Parathyroid adenoma (tissue), 2 donors: ENCODE measurements around the gene RASGEF1C.

Experiments
- H2AFZ ChIP-seq: fragments of 300-600 bp; sonication (generic); one replicate; pipeline ENCODE4 v1.7.0; 2017; ENCODE audit warnings: antibody characterized with exemption, mild to moderate bottlenecking
- H3K27ac ChIP-seq: fragments of 300-600 bp; sonication (generic); one replicate; pipeline ENCODE4 v1.7.0; 2017
- H3K27me3 ChIP-seq: fragments of 300-600 bp; sonication (generic); one replicate; pipeline ENCODE4 v1.7.0; 2017; ENCODE audit warnings: low read length; ENCODE audit not compliant: control insufficient read depth, insufficient read depth
- H3K36me3 ChIP-seq: fragments of 300-600 bp; sonication (generic); one replicate; pipeline ENCODE4 v1.7.0; 2017; ENCODE audit warnings: low read length; ENCODE audit not compliant: control insufficient read depth, insufficient read depth
- H3K4me1 ChIP-seq: fragments of 300-600 bp; sonication (generic); one replicate; pipeline ENCODE4 v1.7.0; 2017; ENCODE audit warnings: control low read depth
- H3K4me2 ChIP-seq: fragments of 300-600 bp; sonication (generic); one replicate; pipeline ENCODE4 v1.7.0; 2017; ENCODE audit warnings: low read length
- H3K4me3 ChIP-seq: fragments of 300-600 bp; sonication (generic); one replicate; pipeline ENCODE4 v1.7.0; 2017; ENCODE audit warnings: low read depth, low read length
- H3K79me2 ChIP-seq: fragments of 300-600 bp; sonication (generic); one replicate; pipeline ENCODE4 v1.7.0; 2017; ENCODE audit warnings: control low read depth
- H3K9ac ChIP-seq: fragments of 300-600 bp; sonication (generic); one replicate; pipeline ENCODE4 v1.7.0; 2017; ENCODE audit warnings: mild to moderate bottlenecking
- H3K9me3 ChIP-seq: fragments of 300-600 bp; sonication (generic); one replicate; pipeline ENCODE4 v1.7.0; 2017; ENCODE audit warnings: low read length; ENCODE audit not compliant: control insufficient read depth
- CTCF ChIP-seq: fragments of 300-600 bp; sonication (generic); IDR thresholded peaks from one replicate; pipeline ENCODE4 v1.7.0; 2017; ENCODE audit warnings: antibody characterized with exemption, mild to moderate bottlenecking
- donor health status: primary hyperparathyroidism.

Gene RASGEF1C

GRCh38 chr5:180166176-180166575, 42.8 kb downstream of the RASGEF1C start:
- Histone ChIP-seq H3K9ac (no peak overlapping the region), H3K4me1 (no peaks in the 10 kb centered on the region), H3K27ac (no peak overlapping the region), H3K9me3 (no peaks in the 10 kb centered on the region), H2AFZ (no peak overlapping the region), H3K27me3 (no peaks in the 10 kb centered on the region), H3K36me3 (no peaks in the 10 kb centered on the region), H3K4me2 (no peak overlapping the region), H3K79me2 (no peaks in the 10 kb centered on the region), H3K4me3 (no peak overlapping the region)
- no peak for TF ChIP-seq CTCF

- no peak overlapping the region for H3K4me3 ChIP-seq
- no peak for TF ChIP-seq CTCF
- no peak overlapping the region for H3K4me2 ChIP-seq
- H3K4me1 ChIP-seq = no peaks in the 10 kb centered on the region
- no peaks in the 10 kb centered on the region for H3K79me2 ChIP-seq
- H3K27me3 ChIP-seq = no peaks in the 10 kb centered on the region
- no peak overlapping the region for H3K27ac ChIP-seq
- no peak overlapping the region for H2AFZ ChIP-seq
- no peak overlapping the region for H3K9ac ChIP-seq
- no peaks in the 10 kb centered on the region for H3K9me3 ChIP-seq
- H3K36me3 ChIP-seq = no peaks in the 10 kb centered on the region
These were observed 46.7 kb downstream of the RASGEF1C start for GRCh38 chr5:180162304-180162661.

GRCh38 chr5:180161420-180162303, 47.3 kb downstream of the RASGEF1C start:
- Histone ChIP-seq H2AFZ (no peak overlapping the region), H3K9ac (no peak overlapping the region), H3K27me3 (no peaks in the 10 kb centered on the region), H3K9me3 (no peaks in the 10 kb centered on the region), H3K36me3 (no peaks in the 10 kb centered on the region), H3K4me1 (no peaks in the 10 kb centered on the region), H3K79me2 (no peaks in the 10 kb centered on the region), H3K4me3 (no peak overlapping the region), H3K27ac (no peak overlapping the region), H3K4me2 (no peak overlapping the region)
- no peak for TF ChIP-seq CTCF

GRCh38 chr5:180160789-180161188, 48.2 kb downstream of the RASGEF1C start:
- Histone ChIP-seq H3K9ac (no peak overlapping the region), H3K4me1 (no peaks in the 10 kb centered on the region), H3K27me3 (no peaks in the 10 kb centered on the region), H3K27ac (no peak overlapping the region), H2AFZ (no peak overlapping the region), H3K36me3 (no peaks in the 10 kb centered on the region), H3K4me2 (no peak overlapping the region), H3K79me2 (no peaks in the 10 kb centered on the region), H3K9me3 (no peaks in the 10 kb centered on the region), H3K4me3 (no peak overlapping the region)
- no peak for TF ChIP-seq CTCF

- no peaks in the 10 kb centered on the region for H3K36me3 ChIP-seq
- H3K4me3 ChIP-seq = no peak overlapping the region
- no peak for TF ChIP-seq CTCF
- H3K79me2 ChIP-seq = no peaks in the 10 kb centered on the region
- no peaks in the 10 kb centered on the region for H3K4me1 ChIP-seq
- no peak overlapping the region for H3K4me2 ChIP-seq
- H3K27ac ChIP-seq = no peak overlapping the region
- no peaks in the 10 kb centered on the region for H3K27me3 ChIP-seq
- no peak overlapping the region for H2AFZ ChIP-seq
- no peaks in the 10 kb centered on the region for H3K9me3 ChIP-seq
- H3K9ac ChIP-seq = no peak overlapping the region
These were observed 48.8 kb downstream of the RASGEF1C start for GRCh38 chr5:180160215-180160614.
